ES-I3 (cell line): ENCODE measurements around the gene CCSER1.
"Not testable (repeated sequence)": the region's sequence is repeated elsewhere in the genome, so short reads cannot be mapped to it uniquely, and the experiment has no call there.

Experiments used
- H3K36me3 ChIP-seq: 2 replicates; pipeline ENCODE4 v1.6.1; 2013; ENCODE audit warnings: mild to moderate bottlenecking, low read length, control low read depth, moderate library complexity; ENCODE audit not compliant: insufficient read depth
- H3K4me1 ChIP-seq: 2 replicates; pipeline ENCODE4 v1.6.1; 2013; ENCODE audit warnings: mild to moderate bottlenecking, control low read depth, low read length; ENCODE audit not compliant: insufficient read depth
- H3K9ac ChIP-seq: 2 replicates; pipeline ENCODE4 v1.6.1; 2013; ENCODE audit warnings: low read depth, mild to moderate bottlenecking, low read length, moderate library complexity
- H3K9me3 ChIP-seq: 2 replicates; pipeline ENCODE4 v1.6.1; 2013; ENCODE audit warnings: mild to moderate bottlenecking, low read length, moderate library complexity; ENCODE audit not compliant: control insufficient read depth, insufficient read depth

Gene CCSER1

DNA sequence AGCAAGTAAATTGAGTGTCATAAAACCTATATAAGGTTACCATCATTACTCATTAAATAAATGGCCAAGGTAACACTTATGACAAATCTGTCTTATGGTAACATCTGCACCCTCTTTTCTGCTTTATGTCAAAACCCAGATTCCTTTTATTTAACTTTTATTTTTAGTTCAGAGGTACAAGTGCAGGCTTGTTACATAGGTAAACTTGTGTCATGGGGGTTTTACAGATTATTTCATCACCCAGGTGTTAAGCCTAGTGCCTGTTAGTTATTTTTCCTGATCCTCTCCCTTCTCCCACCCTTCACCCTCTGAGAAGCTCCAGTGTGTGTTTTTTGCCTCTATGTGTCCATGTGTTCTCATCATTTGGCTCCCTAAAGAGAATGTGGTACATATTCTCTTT, 930.7 kb downstream of the CCSER1 start:
- Histone ChIP-seq H3K9ac (no peak overlapping the region), H3K36me3 (no peaks in the 10 kb centered on the region), H3K9me3 (no peaks in the 10 kb centered on the region), H3K4me1 (no peaks in the 10 kb centered on the region)

DNA sequence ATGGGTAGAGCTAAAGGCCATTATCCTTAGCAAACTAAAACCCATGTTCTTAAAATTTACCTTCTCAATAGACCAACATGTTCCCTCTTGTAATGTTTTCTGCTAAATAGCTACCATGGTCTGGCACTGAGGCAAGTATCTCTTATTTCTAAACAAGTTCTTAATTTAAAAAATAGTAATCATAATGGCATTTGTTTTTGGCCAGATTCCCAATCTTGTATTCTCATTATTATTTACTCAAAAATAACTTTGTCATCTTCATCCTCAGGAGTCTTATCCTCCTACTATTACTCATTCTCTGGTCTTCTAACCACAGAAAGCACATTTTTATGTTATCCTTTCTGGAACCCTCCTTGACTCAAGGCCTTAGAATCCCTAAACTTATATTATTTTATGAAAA, 931.2 kb downstream of the CCSER1 start:
- no peaks in the 10 kb centered on the region for H3K9me3 ChIP-seq
- no peaks in the 10 kb centered on the region for H3K4me1 ChIP-seq
- no peaks in the 10 kb centered on the region for H3K36me3 ChIP-seq
- H3K9ac ChIP-seq, result no peak overlapping the region

DNA sequence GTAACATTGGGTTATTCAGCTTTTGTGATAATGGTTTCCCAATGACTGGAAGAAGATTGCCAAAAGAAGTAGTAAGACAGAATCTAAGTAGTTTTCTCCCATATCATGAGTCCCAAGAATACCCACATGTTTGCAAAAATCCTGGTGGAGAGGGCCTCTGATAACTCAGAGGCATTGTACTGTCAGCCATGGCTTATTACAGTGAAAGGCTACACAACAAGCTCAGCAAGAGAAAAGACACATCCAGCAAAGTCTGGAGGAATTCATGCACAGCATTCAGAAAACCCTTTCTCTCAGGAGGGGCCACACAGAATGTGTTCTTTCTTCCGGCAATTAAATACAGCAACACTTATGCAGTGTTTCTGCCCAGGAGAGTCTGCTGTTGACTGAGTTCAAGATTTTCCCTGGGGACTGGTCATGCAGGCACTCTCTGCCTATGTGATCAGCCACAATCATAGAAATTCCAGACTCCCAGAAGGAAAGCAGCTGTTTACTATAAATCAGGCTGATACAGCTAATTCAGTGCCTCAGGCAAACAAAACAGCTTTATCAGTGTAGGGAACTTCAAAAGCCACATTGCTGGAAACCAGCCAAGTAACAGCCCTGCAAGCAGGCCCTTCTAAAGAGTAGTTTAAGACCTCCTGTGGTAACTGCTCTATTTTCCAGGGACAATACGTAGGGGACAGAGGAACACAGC, 937.1 kb downstream of the CCSER1 start:
- Histone ChIP-seq H3K9ac (no peak overlapping the region), H3K36me3 (no peaks in the 10 kb centered on the region), H3K4me1 (peaks cover 8% of the 10 kb centered on the region; the same call in 1 of the 2 replicates), H3K9me3 (no peaks in the 10 kb centered on the region)

DNA sequence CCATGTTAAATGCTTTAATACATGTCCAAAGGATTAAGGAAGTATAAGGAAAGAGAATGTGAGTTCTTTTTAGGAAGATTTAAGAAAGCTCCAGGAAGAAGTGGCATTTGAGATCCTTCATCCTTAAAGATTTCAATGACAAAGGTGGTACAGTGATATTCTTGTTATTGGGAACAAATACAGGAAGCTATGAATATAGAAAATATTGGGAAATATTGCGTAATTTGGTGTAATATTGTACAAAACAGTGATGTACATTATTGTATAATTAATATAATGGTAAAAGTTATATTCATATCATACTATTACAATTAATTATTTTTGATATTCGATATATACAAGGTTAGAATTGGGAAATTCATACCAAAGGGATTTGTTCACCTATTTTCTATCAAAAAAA, 937.9 kb downstream of the CCSER1 start:
- Histone ChIP-seq H3K9me3 (no peaks in the 10 kb centered on the region; the same call in 1 of the 2 replicates), H3K4me1 (peaks cover 8% of the 10 kb centered on the region; the same call in 1 of the 2 replicates), H3K9ac (no peak overlapping the region), H3K36me3 (no peaks in the 10 kb centered on the region)

DNA sequence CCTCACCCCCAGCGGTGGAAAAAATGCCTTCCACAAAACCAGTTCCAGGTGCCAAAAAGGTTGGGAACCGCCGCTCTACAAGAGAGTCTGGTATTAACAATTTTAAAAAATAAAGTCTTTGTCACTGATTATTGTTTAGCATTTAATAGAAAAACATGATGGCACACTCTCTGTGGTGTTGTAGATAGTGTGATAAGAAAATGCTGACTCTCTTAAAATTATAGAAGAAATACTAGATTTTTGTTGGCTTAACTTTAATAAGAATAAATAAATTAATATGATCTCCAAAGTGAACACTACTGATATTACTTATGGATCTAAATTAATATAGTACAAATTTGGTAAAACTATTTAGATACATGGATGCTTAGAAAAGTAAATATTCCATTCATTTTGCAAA, 943.5 kb downstream of the CCSER1 start:
- no peaks in the 10 kb centered on the region; the same call in 1 of the 2 replicates for H3K9me3 ChIP-seq

DNA sequence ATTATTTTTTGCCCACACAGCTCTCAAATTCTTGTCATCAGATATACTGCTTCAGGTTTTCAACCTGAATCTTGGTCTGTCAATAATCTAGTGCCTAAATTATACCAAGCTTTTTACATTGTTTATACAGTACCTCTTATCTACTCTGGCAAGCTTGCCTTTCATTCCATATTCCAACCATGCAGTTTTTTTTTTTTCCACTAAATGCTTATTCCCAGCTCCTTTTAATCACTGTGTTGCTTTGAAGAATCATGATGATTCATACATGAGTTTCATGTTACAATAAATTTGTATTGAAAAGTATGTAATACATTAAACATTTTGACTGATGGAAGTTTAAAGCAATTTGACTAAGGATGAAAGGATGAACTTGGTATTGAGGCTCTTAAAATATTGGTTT, 949.0 kb downstream of the CCSER1 start:
- Histone ChIP-seq H3K36me3 (no peaks in the 10 kb centered on the region; the same call in 1 of the 2 replicates), H3K4me1 (no peaks in the 10 kb centered on the region), H3K9me3 (no peaks in the 10 kb centered on the region; the same call in 1 of the 2 replicates), H3K9ac (no peak overlapping the region)

More for the DNA sequence above, 943.5 kb downstream of the CCSER1 start:
- Histone ChIP-seq H3K9ac (no peak overlapping the region), H3K36me3 (no peaks in the 10 kb centered on the region), H3K4me1 (no peaks in the 10 kb centered on the region)

DNA sequence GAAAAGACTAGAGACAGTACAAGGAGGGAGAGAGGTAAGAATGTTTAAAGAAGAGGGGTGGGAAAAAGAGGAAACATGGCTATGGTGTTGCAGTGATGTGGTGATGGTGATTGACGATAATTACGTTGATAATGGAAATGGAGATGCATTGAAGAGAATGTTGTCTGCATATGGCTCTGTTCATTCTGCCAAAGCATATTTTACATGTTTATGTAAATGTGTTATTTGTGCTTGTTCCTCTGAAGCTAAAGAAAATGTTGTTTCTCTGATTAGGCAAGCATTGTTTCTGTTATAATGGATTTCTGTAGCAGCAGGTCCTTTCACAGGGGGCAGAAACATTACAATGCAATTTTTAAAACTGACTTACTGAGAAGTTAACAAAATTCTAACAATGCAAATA, 958.8 kb downstream of the CCSER1 start:
- H3K36me3 ChIP-seq, result no peaks in the 10 kb centered on the region
- H3K9ac ChIP-seq, result no peak overlapping the region
- no peaks in the 10 kb centered on the region for H3K9me3 ChIP-seq

DNA sequence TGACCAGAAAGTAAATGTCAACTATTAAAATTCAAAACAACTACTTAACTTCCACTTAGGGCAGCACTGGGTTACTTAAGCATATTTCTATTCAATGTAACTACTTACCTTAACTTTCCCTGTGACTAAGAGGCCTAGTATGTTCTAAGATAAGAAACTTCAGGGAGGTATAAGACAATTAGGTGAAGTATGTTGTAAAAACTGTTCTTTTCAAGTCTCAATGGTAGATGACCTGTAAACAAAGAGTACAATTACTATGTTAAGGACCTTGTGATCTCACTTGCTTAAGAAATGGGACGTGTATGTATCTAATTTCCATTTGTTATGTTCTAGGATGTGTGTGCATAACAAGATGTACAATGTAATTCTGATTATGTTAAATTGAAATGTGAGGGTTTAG, 960.5 kb downstream of the CCSER1 start:
- Histone ChIP-seq H3K9me3 (no peaks in the 10 kb centered on the region), H3K9ac (no peak overlapping the region), H3K4me1 (peaks cover 4% of the 10 kb centered on the region; the same call in 1 of the 2 replicates), H3K36me3 (no peaks in the 10 kb centered on the region)

More for the DNA sequence above, 958.8 kb downstream of the CCSER1 start:
- H3K4me1 ChIP-seq, result peaks cover 4% of the 10 kb centered on the region; the same call in 1 of the 2 replicates

DNA sequence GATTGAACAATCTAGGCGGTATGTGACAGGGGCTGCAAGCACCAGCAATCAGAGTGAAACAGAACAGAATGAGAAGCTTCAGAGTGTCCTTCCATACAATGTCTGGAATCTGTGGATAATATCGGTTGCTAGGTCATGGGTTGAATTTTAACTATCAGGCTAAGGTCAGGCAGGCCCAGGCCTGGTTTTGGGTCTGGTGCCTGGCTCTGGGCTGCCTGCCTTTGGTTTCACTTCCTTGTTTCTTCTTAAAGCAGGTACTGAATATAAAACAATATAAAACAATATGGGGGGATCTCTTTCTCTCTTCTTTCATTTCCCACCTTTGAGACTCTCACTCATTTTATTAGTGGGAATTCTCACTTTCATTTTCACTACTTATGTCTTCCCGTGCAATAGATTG, 962.0 kb downstream of the CCSER1 start:
- peaks cover 4% of the 10 kb centered on the region; the same call in 1 of the 2 replicates for H3K4me1 ChIP-seq
- no peaks in the 10 kb centered on the region for H3K9me3 ChIP-seq
- H3K36me3 ChIP-seq, result no peaks in the 10 kb centered on the region
- H3K9ac ChIP-seq, result no peak overlapping the region

DNA sequence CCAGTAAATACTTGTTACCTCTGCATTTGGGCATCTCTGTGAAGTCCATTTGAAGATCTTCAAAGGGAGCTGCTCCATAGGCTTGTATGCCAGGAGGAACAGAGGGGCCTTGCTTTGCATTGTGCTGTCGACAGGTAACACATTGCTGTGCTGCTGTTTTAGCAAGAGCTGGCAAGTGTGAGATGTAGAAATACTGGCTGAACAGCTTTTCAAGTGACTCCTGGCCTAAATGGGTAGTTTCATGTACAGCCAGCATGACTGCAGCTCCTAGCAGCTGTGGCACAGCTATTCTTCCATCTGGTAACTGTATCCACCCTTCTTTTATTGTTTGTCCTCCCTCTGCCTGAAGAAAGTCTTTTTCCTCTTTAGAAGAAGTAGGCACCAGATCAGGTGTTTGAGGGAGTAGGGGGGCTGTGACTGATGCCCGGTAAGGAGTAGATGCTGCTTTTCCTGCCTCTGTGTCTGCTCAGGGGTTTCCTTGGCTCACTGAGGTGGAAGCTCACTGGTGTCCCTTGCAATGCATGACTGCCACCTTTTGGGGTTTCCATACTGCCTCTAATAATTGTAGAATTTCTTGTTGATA, 965.3 kb downstream of the CCSER1 start:
- Histone ChIP-seq H3K9me3 (peaks cover 7% of the 10 kb centered on the region), H3K9ac (no peak overlapping the region), H3K4me1 (no peaks in the 10 kb centered on the region), H3K36me3 (no peaks in the 10 kb centered on the region)

DNA sequence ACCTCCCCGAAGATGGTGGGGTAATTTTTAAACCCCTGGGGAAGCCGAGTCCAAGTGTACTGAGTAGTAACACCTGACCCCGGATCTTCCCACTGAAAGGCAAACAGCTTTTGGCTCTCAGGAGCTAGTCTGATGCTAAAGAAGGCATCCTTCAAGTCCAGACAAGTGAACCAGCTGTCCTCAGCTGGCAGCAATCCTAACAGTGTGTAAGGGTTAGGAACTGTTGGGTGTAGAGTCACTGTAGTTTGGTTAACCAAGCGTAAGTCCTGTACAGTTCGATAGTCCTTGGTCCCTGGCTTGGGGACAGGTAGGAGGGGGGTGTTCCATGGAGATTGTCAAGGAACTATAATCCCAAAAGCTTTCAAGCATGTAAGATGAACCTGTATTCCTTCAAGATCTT, 967.0 kb downstream of the CCSER1 start:
- not testable (repeated sequence) for H3K36me3 ChIP-seq, H3K9ac ChIP-seq, H3K9me3 ChIP-seq, H3K4me1 ChIP-seq

DNA sequence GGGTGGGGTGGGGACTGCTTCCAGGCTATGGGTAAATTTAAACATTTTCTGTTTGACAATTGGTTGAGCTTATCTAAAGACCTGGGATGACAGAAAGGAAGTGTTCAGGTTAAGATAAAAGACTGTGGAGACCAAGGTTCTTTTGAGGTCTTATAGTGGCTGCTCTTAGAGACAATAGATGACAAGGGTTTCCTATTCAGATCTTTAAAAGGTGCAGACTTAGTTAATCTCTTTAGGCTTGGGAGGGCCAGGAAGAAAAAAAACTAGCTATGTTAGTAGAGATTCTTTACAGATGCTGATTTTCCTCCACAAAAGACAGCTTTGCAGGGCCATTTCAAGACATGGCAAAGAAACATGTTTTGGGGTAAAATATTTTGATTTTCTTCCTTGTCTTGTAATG, 972.5 kb downstream of the CCSER1 start:
- H3K4me1 ChIP-seq, result no peaks in the 10 kb centered on the region
- H3K9ac ChIP-seq, result no peak overlapping the region
- H3K36me3 ChIP-seq, result no peaks in the 10 kb centered on the region
- peaks cover 15% of the 10 kb centered on the region for H3K9me3 ChIP-seq

DNA sequence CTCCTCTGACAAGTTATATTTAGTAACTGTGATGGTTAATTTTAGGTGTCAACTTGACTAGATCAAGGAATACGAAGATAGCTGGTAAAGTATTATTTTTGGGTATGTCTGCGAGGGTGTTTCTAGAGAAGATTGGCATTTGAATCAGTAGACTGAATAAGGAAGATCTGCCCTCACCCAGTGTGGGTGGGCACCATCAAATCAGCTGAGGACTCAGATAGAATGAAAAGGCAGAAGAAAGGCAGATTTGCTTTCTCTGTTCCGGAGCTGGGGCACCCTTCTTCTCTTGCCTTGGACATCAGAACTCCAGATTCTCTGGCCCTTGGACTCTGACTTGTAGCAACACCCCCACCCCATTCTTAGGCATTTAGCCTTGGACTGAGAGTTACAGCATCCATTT, 981.6 kb downstream of the CCSER1 start:
- Histone ChIP-seq H3K9ac (no peak overlapping the region), H3K36me3 (no peaks in the 10 kb centered on the region), H3K4me1 (no peaks in the 10 kb centered on the region), H3K9me3 (0 out of 2 replicates have a peak, but pooled peaks cover 4% of the 10 kb centered on the region)

DNA sequence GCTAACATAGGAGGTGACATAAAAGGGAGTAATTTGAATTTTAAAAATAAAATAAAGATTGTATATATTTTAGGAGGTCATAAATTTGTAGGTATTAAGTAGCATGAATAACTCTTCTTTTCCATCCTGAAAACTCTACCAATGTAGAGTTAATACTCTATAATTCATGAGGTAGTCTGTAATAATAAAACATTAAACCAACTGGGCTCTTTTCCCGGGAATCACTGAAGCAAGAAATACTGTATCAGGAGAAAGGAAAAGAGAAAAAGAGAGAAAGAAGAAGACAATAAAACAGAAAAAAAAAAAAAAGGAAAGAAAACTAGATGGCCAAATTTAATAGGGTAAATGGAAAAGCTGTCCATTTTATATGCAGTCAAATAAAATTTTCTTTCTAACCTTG, 984.4 kb downstream of the CCSER1 start:
- peaks cover 5% of the 10 kb centered on the region; the same call in 1 of the 2 replicates for H3K4me1 ChIP-seq
- H3K9ac ChIP-seq, result no peak overlapping the region
- no peaks in the 10 kb centered on the region for H3K36me3 ChIP-seq

DNA sequence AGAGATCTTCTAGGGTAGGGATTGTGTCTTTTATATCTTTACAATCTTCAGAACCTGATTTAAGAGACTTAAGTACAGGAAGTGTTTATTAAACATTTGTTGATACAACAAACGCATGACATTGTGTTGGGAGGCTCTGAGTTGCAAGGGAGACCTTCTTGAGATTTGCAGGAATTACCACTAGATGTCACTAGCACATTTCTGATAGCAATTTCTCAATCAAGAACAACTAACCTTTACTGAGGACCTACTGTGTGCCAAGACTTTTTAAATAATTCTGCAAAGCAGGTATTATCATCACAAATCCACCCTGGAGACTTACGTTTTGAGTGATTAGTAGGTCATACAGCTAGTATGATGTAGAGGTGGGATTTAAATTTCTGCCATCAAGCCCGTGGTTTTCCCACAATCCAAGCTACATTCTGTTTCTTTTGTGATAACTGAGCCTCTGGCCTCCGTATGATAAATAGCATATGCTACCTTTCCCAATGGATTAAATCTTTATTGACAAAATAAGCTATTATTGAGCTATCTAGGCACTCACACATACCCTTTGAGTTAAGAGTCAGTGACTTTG, 986.0 kb downstream of the CCSER1 start:
- peaks cover 5% of the 10 kb centered on the region; the same call in 1 of the 2 replicates for H3K4me1 ChIP-seq
- no peaks in the 10 kb centered on the region for H3K36me3 ChIP-seq
- H3K9ac ChIP-seq, result no peak overlapping the region
- no peaks in the 10 kb centered on the region for H3K9me3 ChIP-seq

More for the DNA sequence above, 984.4 kb downstream of the CCSER1 start:
- no peaks in the 10 kb centered on the region for H3K9me3 ChIP-seq
